Cortex of kidney (tissue), 1 donor: ENCODE results near the gene ABR.
"Not testable (repeated sequence)": the region's sequence is repeated elsewhere in the genome, so short reads cannot be mapped to it uniquely, and the experiment has no call there.

ENCODE experiments used
- DNase-seq: peaks from one replicate; lab custom pipeline; 2025; lab: John Stamatoyannopoulos, UW

Gene ABR

DNA sequence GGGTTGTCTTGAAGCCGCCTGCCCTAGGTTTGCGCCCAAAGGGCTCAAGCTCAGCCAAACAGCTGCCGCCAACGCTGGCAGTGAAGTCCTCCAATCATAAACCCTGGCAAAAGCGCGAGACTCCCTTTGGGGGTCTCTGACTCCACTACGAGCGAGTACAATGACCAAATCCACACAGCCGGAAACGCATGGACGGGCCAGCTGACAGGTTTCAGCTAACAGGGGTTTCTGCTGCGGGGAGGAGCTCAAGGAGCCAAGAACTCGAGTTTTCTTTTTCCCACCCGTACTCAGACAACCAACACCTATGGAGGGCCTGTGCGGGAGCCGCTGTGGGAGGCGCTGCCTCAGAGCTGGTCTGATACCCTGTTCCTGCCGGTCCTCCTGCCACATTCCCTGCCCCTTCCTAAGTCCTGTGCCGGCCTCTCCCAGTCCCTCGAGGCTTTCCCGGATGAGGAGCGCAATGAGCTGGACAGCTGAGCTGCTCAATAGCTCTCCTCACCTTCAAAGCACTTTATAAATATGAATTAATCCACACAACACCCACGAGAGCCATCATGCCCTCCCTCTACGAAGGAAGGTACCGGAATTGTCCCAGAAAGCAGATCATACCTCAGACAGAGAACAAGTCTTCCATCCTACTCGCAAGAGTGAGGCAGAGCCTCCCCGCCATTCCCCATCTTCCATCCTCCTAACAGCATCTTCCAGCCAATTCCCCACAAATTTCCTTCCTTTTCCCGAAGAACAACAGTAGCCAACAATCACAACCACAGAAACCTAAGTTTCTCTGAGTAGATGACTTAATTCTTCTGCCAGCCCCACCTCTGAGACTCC is 6.1 kb downstream of the ABR start:
- no peak for DNase-seq

DNA sequence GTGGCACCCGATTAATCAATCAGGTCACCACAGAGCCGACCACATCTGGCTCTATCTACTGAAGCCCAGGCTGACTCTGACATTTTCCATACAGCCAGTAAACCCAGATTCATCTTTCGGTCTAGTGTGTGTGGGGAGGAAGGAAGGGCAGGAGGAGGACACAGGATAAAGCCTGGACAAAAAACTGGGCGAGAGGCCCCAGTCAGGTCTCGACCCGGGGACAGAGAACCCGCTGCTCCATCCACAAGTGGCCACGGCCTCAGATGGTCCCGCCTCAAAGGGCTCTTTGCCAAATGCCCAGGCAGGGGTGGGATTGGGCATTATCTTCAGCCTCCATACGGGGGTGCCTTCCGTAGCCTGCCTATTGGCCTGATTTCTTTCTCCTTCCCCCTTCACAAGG is 7.8 kb downstream of the ABR start:
- no peak for DNase-seq

DNA sequence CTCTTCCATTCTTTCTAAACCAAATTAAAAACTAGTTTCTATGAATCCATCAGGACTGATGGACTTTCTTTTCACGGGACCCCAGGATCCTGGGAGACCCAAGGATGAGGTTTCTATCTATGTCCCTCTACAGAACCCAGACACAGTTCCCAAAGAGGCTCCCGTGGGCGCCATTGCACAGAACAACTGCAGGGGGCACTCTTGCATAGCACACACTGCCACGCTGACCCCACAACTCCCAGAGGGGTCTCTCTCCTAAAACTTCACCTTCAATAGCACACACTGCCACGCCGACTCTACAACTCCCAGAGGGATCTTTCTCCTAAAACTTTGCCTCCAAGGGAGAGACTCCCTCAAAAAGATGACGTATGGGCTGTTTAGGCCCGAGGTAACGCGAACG is 9.0 kb downstream of the ABR start:
- no peak for DNase-seq

DNA sequence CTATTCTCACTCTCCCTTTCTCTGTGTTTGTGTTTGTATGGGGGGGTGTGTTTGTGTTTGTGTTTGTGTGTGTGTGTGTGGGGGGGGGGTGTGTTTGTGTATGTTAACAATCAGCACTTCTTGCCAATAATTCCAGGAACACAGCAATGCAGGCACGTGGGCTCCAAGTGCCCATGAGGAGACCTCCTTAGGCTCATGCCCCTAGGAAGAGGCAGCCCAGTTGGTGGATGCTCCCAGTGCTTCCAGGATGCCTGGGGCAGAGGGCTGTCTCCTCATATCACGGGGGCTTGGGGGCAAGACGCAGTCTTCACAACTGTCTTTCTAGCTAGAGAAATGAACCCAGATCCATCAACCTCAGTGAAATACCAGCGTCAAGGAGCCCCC is 9.9 kb downstream of the ABR start:
- DNase-seq: no peak

DNA sequence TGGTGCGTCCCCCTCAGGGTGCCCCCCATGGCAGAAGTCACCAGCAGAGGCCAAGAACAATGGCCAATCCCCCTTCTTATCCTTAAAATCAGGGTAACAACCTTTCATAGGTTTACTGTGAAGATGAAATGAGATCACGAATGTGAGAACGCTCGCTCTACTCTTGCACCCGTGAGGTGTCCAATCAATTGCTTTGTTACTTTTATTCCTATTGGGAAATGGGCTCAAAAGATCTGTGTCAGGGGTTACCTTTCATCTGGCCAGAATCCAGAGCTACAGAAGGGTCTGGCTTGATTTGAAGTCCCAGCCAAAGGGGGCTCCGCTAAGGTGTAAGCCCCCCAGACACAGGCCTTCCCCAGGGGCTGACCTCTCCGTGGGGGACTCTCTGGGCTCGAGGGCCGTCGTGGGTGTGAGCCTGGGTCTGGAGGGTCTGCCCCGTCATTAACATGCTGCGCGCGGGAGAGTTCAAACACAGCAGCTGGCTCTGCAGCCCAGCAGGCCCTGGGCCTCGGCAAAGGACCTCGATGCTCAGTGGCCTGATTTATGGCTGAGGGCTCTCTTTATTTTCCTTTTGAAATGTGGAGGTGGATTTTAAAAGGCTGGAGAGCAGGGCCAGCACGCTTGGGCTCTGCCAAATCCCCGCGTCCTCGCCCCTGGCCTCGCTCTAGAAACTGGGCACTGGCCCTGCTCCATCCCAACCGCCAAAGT is 10.4 kb downstream of the ABR start:
- no peak for DNase-seq

DNA sequence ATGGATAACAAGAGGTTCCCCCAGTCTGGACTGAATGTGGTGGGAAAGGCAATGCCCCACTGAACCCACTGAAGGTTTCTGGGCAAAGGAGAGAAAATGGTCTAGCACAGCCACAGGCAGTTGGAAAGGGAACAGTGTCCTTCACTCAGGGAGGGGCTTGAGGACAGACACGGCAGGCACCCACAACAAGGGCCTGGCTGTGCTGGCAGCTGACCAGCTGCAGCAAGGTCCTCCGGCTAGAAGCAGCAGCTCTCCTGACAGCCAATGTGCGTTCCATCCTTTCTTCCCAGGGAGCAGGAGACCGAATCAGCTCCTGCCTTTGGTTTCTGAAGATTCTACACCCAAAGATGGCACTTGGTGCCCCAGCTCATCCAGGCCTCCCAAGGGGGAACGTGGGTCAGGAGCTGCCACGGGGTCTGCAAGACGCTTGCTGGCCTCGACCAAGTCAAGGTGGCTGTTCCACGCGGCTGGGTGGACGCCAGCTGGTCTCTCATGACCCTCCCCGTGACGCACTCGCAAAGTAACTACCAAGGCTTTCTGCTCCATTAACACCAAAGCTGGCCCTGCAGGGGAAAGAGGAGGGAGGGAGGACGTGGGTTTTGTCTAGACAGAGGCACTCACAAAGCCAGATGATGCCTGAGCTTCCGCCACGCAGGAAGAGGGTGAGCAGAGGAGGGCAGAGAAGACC is 11.1 kb downstream of the ABR start:
- no peak for DNase-seq

DNA sequence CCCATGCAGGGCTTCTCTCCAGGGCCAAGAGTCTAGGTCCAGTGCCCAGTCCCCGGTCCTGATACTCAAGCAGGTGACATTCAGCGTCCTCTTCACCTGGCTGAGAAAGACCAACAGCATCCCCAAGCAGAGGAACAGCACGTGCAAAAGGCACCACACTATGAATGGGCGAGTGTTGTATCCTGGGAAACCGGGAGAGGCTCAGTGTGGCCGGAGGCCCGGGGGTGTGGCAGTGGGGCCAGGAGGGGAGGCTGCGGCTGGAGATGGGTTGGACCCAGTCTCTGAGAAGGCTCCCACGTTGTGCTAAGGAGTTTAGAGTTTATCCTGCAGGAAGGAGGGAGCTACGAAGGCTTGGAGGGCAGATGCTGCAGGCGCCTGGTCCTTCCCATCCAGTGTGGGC is 13.5 kb downstream of the ABR start:
- no peak for DNase-seq

DNA sequence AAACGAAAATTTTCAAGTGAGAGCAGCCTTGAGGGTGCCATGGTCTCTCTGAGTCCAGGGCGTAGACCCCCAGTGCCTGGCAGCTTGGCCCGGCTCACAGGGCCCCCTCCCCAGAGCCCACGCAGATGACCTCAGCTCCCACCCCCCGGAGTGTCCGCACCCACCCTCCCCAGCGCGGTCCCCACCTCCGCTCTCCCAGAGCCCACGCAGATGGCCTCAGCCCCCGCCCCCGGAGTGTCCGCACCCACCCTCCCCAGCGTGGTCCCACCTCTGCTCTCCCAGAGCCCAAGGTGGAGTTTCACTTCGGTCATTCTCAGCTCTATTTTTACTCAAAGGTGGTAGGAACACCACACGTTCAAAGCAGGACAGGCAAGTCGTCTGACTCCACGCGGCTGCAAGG is 13.9 kb downstream of the ABR start:
- DNase-seq: no peak

DNA sequence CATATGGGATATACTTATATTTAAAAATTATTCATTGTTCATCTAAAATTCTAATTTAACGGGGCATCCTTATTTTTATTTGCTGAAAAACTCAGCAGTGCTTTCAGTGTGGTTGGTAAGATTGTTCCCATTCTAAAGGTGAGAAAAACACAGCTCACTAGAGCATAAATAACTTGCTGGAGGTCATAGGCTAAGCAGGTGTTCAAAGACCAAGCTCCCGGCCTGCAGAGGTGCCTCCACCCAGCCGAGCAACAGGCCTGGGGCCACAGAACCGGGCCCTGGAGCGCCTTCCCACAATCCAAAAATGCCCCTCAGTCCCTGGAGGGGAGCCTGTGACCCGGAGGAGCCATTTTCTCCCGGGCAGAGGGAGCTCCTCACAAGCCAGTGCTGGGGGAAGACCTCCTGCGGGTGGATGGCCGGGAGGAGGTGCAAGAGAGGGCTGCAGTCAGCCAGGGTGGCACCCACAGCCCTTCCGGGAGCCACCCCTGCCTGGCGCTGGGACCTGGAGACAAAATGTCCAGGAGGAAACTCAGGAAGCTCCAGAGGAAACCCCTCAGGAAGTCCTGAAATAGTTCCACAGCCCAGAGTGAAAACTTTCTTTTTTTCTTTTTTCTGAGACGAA is 14.7 kb downstream of the ABR start:
- no peak for DNase-seq

DNA sequence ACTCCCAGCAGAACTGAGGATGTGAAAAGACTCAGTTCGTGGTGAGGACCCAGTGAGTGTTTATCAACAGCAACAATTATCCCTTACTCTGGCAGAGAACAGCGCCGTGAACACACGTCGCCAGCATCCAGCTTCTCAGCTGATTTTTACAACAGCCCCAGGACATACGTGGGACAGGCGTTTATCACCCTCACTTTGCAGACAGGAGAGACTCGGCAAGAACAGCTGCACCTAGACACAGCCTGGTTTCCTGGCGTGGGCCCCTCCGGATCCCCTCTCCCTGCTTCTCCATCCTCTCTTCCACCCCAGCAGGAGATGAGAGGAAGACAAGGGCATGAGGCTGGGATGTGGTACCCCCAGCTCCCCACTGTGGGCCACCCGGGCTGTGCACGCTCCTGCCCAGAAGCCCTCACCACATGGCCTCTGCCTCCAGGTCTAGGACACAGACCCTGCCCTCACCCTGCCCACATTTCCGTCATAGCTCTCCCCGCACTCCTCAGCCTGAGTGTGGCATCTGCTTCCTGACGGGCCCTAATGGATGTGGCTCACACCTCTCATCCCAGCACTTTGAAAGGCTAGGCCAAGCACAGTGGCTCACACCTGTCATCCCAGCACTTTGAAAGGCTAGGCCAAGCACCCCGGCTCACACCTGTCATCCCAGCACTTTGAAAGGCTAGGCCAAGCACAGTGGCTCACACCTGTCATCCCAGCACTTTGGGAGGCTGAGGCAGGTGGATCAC is 17.5 kb downstream of the ABR start:
- DNase-seq: no peak

DNA sequence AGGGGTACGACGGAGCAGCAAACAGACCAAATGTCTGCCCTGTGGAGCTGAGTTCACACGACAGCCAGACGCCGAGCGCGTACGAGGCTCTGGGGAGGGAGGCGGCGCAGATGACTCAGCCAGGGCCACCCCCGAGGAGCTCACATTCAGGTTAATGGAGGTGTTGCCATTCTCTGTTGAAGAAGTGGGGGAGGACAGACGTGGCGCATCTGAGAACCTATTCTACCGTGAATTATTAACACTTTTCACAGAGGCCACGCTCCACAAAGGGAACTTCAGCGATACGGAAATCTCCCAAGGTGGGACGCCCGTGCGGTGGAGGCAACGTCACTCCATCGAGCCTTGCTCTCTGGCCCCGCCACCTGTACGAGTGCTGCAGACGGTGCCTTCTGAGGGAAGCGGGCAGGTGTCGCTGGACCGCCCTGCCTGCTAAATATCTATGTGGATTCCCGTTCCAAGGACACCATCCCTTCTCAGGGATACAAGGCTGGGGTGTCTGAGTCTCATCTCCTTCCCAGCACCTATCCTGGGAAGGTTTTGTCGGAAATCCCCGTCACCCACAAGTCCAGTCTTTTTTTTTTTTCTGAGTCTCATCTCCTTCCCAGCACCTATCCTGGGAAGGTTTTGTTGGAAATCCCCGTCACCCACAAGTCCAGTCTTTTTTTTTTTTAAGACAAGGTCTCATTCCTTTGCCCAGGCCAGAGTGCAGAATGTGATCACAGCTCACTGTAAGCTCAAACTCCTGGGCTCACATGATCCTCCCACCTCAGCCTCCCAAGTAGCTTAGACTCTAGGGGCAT is 19.0 kb downstream of the ABR start:
- no peak for DNase-seq

DNA sequence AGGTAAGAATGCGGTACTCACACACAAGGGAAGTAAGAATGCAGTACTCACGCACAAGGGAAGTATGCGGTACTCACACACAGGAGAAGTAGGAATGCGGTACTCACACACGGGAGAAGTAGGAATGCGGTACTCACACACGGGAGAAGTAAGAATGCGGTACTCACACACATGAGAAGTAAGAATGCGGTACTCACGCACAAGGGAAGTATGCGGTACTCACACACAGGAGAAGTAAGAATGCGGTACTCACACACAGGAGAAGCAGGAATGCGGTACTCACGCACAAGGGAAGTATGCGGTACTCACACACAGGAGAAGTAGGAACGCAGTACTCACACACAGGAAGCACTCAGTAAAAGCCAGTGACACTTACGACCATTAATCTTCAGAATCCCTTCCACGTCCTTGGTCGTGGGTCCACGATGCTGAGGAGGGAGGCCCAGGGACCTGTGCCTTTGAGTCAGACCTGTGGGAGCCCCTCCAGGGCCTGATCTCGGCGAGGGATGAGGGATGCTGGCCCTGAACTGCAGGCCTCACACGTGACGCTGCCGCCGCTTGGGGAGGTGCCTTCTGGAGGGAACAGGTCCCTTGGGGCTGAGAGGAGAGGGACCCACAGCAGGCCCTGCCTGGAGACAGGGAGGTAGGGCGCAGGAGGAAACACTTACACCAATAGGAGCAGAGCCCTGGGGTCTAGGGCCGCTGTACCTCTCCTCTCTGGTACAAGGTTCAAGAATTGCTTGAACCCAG is 20.2 kb downstream of the ABR start:
- no peak for DNase-seq

DNA sequence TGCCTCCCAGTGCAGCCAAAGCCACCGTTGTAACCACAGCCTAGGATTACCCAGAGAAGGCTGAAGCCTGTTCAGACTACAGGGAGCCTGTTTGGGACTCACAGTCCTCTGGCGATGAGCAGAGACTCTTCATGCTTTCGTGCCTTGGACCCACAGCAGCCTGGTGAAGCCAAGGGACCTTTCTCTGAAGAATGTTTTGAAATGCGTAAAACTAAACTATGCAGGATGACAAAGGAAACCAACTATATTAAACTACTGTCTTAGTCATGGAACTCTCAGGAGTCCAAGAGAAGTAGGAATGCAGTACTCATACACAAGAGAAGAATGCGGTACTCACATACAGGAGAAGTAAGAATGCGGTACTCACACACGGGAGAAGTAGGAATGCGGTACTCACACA is 20.9 kb downstream of the ABR start:
- no peak for DNase-seq

DNA sequence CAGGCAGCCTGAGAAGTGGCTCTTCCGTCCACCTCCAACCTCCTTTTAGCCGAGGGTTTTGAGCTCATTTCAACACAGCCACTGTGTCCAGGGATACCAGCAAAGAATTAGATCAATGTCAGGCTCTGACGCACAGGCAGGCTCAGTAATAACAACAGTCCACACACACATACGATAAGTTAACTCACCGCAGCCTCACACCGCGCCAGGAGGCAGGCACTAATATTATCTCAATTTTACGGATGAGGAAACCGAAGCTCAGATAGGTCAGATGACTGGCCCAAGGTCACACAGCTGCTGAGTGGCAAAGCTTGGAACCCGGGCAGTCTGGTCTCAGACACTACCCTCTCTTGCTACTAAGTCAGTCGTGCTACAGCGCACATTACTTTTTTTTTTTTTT is 22.9 kb downstream of the ABR start:
- no peak for DNase-seq

DNA sequence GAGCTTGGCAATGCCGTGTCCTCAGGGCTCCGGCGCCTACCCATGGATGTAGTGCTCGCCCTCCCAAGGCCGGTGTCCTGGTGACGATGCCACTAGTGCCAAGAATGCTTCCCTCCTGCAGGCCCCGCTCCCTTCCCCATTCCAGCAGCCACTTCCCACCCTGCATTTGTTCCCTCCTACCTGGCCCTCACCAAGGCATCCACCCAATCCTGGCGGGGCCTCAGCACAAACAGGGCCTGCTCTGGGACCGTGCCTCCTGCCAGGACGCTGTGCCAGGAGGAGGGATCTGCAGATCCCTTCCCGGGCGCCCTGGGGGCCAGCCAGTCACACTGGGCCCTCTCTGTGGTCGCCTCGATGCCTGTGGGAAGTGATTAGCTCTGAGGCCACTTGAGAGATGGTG is 25.1 kb downstream of the ABR start:
- no peak for DNase-seq

DNA sequence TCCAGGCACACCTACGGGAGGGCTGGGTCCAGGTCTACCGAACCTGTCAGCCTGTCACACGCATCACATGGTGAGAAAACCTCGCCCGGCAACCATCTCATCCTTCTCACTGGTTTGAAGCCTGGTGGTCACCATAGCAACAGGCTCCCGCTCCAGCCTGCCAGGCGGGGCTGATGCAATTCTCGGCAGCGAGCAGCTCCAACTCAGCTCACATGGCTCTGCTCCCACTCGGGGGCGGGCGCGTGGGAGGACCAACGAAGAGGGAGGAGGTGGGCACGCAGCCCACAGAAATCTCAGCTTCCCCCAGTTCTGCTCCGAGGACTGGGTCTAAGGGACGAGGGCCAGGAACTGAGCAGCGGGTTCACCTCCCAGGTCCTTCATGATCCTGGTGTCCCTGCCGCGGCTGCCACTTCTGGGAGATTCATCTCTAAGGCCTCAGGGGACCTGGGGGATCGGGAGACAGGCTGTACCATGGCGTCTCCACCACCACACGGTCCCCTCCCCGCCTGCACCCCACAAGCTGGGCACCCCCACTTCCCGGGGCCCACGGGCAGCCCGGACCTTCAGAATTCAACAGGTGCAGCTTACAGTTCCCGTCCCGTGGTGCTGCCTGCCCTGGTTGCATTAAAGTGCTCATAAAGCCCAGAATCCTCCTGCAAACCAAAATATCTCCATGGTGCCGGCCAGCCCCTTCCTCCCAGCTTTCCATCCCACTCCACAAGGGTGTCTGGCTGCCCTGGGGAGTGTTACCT is 25.8 kb downstream of the ABR start:
- no peak for DNase-seq

DNA sequence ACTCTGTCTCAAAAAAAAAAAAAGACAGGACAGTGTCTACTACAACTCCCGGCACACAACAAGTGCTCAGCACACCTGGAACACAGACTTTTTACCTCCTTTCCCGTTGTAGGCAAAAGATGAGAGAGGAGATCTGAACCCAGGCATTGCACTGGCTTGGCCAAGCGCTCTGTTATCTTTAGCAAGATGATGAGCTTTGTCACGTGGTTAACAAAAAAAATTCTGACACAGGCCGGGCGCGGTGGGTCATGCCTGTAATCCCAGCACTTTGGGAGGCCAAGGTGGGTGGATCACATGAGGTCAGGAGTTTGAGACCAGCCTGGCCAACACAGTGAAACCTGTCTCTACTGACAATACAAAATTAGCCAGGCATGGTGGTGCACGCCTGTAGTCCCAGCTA is 27.2 kb downstream of the ABR start:
- DNase-seq: not testable (repeated sequence)

DNA sequence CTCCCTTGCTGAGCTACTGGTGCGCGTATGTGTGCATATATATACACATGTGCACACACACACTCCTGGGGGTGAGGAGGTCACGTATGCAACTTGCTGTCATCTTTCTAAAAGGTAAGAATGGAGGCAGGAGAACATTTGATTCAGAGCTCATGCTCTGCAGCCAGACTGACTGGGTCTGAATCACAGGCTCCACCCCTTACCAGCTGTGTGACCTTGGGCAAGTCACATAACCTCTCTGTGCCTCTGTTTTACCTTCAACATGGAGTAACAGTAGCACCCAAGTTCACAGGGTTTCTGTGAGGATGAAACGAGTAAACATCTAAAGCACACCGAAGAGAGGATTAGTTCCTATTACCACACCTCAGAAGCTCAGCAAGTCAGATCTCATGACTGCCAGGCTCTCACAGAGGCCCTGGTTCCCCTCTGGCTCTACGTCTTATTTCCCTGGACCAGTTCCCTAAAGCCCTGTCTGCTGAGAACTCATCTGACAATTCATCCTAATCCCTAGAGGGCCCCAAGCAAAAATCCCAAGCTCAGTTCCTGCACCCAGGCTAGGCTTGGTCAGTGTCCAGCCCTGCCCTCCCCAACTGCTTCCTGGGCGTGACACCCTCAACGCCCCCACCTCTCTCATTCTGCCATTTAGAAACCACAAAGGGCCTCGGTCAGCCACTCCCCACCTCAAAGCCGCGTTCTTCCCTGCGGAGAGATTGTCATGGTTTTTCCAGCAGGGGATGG is 28.7 kb downstream of the ABR start:
- no peak for DNase-seq

DNA sequence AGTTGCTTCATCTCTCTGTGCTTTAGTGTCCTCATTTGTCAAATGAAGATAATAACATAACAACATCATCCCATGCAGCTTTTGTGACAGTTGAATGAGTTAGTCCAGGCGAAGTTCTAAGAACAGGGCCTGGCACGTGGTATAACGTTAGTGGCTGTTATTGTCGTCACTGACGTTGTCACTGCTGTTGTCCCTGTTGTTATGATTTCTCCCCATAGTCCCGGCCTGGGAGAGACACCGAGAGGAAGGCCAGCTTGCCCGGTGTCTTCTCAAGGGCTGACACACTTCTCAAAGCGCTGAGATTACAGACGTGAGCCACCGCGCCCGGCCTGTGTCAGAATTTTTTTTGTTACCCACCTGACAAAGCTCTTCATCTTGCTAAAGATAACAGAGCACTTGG is 29.9 kb downstream of the ABR start:
- no peak for DNase-seq
